HG03575 (cell line): ENCODE data around the gene LBHD2.
"Not testable (repeated sequence)": the region's sequence is repeated elsewhere in the genome, so short reads cannot be mapped to it uniquely, and the experiment has no call there.

Experiments
- ATAC-seq: cut with Tn5 transposase; IDR thresholded peaks from one replicate; pipeline ENCODE4 v1.9.1; 2021; ENCODE audit not compliant: unreplicated experiment, insufficient number of reproducible peaks, low FRiP score; ENCODE audit errors: extremely low read depth

LBHD2 gene

DNA sequence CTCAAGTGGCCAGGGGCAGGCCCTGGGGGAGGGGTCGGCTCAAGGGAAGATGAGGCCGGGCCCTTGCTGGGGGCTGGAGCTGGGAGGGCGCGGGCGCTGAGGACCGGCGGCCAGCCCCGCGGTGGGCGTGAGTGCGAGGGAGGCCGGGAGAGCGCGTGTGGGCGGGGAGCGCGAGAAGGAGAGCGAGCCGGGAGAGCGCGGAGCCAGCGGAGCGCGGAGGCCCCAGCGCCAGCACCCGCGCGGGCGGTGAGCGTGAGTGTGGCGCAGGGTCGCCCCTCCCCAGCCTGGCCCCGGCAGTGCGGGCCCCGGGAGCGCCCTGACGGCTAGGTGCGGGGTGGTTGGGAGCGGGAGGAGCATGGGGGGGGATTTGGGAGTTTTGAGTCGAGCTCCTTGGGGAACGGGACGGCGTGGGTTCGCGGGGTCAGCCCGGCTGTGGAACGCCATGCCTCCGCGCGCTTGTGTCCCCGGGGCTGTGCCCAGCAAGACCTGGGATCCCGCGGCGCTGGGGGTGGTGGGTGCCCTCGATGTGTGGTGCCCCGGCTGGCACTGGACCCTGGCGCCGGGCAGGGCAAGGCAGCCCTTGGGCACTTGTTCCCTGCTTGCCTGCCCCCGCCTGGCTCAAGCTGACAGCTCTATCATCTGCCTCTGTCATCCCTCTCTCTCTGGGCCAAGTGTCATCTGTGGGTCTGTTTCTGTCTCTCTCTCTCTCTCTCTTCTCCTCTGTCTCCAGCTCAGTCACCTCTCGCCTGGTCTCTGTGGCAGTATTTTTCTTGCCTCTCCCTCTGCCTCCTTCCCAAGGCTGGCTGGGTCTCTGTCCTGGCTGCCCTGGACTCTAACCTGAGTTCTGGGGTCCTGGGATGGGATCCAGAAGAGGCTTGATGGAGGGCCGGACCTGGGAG is at the start of gene LBHD2:
LBHD2 (plus strand) TSS at position 190 of the 899 bp plus-strand sequence. CDS start 1,803 bp downstream, outside the sequence.
- ATAC-seq, result no peak

DNA sequence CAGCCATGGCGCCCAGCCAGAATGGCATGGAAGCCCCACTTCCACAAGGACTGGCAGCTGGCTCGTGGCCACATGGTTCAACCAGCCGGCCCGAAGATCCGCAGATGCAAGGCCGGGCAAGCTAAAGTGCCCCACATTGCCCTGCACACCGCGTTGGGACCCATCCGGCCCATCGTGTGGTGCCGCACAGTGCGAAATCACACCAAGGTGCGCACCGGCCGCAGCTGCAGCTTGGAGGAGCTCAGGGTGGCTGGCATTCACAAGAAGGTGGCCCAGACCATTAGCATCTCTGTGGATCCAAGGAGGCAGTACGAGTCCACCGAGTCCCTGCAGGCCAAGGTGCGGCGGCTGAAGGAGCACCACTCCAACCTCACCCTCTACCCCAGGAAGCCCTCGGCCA is 42.5 kb upstream of the LBHD2 start:
- ATAC-seq, result no peak

DNA sequence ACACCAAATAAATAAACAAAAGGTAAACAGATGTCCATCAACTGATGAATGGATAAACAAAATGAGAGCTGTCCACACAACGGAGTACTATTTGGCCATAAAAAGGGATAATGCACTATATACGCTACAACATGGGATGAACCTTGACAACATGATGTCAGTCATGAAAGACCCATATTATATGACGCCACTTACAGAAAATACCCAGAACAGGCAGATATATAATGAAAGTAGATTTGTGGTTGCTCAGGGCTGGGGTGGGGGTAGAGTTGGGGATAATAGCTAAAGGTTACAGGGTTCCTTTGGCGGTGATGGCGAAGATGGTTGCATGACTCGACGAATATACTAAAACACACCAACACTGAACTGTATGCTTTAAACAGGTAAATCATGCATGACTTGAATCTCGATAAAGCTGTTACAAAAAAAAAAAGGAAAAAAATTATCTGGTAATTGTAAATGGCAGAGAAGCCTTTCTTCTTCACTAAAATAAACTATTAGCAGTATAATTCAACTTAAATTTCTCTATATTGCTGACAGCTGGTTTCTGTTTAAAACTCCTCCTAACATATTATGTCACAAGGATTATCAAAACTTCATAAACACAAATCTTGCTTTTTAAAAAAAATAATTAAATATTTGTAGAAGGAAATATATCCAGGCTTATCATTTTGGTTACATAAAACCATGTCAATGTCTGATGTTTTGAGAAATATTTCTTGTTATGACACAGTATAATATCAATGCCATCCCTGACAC is 40.6 kb upstream of the LBHD2 start:
- ATAC-seq, result no peak

DNA sequence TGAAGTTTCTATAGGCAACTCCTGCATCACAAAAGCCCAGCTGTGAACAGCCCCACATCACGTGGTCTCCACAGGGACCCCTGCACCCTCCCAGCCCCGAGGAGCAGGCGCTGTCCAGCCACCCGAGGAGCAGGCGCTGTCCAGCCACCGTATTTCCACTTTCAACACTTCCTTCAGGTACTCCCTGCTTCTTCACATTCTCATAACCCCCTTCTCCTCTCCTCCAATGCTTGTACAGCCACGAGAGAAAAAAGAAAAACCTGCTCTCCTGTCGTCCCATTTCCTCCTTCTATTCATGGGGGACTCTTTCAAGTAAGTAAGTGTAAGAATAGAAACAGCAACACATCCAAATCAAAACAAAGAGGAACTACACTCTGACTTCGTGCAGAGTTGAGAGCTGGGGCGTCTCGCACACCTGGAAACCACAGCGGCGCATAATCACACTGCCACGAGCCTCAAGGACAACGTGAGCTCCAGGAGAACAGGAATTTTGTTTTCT is 38.6 kb upstream of the LBHD2 start:
- ATAC-seq, result no peak

DNA sequence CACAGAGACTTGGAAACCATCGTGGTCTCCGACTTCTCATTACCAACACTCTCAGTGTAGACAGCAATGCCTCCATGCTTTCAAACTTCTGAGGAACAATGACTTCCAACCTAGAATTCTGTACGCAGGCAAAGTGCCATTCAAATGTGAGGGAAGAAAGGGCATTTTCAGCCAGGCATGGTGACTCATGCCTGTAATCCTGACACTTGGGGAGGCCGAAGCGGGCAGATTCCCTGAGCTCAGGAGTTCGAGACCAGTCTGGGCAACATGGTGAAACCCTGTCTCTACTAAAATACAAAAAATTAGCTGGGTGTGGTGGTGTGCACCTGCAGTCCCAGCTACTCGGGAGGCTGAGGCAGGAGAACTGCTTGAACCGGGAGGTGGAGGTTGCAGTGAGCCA is 36.6 kb upstream of the LBHD2 start:
- ATAC-seq, result not testable (repeated sequence)

DNA sequence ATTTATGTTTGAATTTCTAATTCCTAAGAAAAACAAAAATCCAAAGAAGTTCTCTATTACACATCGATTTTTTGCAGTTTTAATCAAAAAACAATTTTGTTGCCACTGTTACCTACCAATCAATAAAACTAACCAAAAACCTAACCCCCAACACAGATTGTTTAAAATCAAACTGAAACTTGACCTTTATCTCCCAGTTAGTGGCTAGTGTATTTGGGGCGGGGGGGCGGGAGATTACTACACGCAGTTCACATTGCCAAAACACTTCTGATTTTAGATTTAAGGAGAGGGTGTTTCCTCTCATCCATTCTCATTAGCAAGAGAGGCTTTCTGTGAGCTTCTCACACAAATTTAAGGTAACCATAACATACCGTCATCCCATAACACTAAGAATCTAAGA is 33.1 kb upstream of the LBHD2 start:
- no peak for ATAC-seq

DNA sequence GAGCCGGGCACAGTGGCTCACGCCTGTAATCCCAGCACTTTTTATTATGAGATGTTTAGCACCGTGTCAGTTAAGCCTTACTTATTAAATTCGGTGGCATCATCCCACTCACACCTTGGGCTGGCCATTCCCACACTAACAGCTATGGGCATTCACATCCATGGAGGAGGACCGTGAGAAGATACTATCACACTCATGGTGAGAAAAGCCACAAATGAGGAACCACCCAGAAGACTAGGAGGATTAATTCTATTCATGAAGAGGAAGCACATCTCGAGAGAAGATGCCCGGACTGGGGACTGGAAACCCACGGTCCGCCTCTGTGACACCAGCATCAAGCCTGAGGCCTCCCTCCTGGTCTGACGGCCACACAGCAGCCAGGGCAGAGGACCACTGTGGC is 31.6 kb upstream of the LBHD2 start:
- ATAC-seq, result no peak

DNA sequence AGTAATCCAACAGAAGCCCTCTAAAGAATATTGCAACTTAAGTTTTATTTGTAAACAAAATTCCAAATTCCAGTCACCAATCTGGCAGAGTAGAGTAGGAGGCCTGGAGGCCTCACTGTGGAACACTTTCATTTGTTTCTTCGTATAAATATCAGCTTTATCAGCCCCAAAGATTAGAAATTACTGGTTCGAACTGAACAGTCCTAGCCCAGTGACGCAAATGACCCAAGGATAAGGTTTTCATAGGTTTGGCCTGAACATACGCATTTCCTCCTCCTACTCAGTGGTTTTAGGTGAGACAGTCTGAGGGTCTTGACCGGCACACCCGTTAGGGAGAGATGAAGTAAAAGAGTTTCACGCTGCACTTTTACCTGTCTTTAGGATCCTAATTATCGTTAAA is 28.3 kb upstream of the LBHD2 start:
- ATAC-seq, result no peak

DNA sequence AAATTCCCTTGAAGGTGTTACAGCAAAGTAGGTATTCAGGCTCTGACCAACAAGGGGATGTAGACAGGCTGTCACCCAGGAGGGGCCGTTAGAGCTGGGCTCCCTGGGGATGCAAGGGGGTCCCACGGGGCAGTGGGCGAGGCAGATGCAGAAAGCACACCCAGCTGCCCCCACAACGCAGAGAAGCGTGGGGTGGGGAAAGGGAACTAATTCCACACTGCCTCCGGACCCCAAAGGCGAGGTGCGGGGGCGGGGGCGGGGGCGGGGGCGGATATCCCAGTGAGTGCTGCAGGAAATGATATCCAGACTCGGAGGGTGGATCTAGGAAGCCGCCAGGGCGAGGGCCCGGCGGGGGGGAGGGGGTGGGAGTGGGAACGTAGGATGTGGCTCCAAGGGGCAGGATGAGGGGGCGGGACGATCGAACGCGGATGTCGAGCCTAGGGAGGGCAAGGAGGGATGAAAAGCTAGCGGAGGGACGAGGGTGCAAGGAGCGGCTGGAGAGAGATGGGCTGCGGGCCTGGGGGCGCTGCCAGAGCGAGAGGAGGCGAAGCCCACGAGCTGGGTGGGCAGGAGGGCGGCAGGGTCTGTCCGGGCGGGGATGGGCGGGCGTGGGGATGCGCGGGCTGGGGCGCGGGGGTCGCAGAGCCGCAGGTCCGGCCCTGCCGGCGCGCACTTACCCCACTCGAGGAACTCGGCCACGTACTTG is 27.5 kb upstream of the LBHD2 start:
- no peak for ATAC-seq

DNA sequence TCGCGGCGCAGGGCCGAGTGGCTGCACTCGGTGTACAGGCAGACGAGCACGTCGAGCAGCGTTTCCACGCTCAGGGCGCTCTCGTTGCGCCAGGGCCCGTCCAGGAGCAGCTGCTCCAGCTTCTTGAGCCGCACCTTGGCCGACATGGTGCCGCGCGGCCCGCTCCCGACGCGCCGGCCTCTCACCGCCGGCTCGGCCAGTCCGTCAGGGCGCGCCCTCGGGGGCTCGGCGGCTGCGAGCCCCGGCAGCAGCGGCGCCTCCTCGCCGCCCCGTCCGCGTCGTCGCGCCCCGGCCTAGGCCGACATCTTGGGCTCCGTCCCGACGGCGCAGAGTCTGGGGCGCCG is 27.0 kb upstream of the LBHD2 start:
- no peak for ATAC-seq

DNA sequence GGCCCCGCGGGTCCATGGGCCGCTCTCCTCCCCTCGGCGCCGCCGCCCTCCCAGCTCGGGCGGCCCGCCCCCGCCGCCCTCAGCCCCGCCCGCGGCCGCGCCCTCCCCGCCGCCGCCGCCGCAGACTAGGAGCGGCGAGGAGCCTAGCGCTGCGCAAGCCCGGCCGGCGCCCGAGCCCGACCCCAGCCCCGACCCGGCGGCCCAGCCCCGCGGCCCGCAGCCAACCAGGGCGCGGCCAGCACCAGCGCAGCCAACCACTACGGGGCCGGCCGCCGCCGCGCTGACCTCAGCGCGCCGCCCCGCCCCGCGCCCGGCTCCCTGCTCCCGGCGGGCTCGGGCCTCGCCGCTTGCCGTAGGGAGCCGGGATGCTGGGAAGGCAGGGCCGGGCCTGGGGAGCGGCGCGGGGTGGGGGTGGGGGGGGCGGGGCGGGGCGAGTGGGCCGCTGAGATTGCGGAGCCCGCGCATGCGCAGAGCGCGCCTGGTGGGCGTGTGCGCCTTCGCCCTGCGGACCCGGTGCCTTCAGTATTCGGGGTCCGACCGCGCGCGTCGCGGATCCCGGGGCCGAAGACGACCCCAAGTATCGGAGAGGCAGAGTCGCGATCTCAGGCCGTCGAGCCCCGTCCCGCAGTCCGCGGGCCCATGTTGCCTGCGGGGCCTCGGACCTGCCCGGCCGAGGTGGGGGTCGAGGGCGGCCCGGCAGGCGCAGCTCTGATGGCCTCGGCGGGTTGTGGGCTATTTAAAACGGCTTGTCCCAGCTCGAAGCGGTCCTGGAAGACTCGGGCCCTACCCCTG is 26.4 kb upstream of the LBHD2 start, which contains the start of gene CDC42BPB:
CDC42BPB (minus strand) TSS at position 178 of the 792 bp plus-strand sequence. CDS start 376 bp downstream, outside the sequence.
- no peak for ATAC-seq

DNA sequence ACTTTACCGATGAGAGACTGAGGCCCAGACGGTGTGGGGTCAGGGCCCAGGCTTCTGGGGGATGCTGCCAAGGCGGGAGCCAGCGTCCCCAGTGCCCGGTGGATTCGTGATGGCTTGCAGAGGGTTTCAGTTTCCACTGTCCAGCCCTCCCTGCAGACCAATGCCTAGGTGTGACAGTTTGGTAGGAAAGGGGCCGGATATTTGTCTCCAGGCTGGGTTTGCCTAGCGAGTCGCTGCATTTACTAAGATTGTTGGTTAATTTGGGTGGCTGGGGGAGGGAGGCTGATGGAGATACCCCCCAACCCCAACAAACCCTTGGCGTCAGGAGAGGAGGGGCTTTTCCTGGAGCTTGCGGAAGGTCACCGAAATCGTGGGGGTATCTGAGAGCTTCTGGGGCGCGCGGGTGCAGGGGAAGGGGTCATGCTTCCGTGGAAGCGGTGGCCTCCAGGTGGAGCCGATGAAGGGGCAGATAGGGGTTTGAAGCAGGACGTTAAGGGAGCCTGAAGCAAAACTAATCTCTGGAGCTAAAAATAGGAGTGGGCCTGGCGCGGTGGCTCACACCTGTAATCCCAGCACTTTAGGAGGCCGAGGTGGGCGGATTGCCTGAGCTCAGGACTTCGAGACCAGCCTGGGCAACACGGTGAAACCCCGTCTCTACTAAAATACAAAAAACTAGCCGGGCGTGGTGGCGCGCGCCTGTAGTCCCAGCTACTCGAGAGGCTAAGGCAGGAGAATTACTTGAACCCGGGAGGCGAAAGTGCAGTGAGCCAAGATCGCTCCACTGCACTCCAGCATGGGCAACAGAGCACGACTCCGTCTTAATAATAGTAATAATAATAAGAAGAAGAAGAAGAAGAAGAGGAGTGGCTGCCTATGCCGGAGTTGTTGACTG is 25.6 kb upstream of the LBHD2 start:
- no peak for ATAC-seq

DNA sequence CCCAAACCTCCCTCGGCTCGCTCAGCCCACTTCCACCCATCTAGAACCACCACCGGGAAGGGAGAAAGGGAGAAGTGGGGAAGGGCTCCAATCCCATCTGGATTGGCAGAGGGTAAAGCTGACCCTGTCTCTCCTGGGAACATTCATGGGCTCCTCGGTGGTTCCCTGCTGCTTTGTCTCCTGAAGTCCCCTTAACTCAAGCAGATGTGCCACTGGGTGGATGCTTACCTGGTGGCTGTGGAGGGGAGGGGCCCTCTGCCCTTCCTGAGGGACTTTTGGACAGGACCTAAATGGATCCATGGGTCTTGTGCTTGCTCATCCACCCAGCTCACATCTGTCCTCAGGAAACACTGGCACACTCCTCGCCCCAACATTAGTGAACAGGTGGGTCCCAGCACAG is 24.5 kb upstream of the LBHD2 start:
- ATAC-seq, result no peak

DNA sequence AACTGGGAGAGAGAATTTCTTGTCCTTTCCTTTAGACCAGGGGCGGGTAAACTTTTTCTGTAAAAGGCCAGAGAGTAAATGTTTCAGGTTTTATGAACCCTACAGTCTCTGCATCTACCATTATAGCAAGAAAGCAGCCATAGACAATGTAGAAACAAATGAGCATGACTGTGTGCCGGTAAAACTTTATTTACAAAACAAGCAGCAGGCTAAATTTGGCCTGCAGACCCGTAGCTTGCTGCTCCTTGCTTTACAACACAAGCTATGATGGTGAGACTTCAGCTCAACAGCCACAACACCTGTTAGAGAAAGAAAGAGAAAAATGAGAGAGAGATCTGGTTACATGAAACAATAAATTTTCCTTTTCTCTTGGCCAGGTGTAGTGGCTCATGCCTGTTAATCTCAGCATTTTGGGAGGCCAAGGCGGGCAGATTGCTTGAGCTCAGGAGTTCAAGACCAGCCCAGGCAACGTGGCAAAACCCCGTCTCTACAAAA is 22.5 kb upstream of the LBHD2 start:
- ATAC-seq, result no peak

DNA sequence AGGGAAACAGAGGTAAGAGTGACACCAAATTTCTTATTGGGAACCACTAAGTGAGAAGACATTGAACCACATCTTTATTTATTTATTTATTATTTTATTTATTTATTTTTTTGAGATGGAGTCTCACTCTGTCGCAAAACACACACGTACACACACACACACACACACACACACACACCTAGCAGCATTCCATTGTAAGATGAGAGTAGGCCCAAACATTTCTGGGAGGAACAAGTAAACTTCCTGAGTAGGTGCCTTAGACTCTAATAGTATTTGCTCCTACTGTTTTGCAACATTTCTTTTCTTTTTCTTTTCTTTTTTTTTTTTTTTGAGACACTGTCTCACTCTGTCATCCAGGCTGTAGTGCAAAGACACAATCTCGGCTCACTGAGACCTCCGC is 19.6 kb upstream of the LBHD2 start:
- ATAC-seq, result no peak

DNA sequence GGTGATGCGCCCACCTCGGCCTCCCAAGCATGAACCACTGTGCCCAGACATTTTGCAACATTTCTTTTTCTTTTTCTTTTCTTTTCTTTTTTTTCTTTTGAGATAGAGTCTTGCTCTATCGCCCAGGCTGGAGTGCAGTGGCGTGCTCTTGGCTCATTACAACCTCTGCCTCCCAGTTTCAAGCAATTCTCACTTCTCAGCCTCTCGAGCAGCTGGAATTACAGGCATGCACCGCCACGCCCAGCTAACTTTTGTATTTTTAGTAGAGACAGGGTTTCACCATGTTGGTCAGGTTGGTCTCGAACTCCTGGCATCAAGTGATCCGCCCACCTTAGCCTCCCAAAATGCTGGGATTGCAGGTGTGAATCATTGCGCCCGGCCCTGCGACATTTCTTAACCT is 19.0 kb upstream of the LBHD2 start:
- ATAC-seq, result no peak

DNA sequence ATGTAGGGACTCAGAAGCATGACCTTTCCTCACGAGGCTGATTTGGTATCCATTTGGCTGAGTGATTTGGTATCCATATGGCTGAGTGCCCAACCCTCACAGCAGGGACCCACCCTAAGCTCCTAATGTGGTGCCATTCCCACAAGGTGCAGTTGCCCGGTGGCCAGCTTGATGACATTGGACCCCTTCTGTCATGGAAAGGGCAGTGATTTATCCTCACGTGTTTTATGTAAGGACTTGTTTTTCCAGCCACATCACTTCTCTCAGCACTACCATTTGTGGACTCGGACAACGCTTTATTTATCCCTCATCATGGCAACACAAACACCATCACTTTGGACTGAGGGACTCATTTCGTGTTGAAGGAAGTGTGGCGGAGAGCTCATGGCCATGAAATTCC is 18.1 kb upstream of the LBHD2 start:
- ATAC-seq, result no peak

DNA sequence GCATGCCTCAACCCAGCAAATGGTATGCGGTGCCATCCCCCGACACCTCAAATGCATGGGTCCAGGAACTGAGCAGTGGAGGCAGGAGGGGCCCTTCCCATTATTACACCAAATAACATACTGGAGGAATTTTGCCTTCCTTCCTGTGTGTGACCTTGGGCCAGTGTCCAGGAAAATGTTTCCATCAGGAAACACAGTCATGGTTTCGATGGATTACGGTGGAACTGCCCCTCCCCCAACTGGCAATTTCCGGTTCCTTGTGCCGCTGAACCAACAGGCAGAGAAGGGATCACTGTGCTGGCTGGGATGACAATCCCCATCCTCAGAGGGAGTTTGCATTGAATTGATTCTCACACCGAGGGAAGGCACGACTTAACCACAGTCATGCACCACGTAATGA is 17.6 kb upstream of the LBHD2 start:
- no peak for ATAC-seq
